Ishikawa (cell line): Measurements from ENCODE around the gene ADCY2.

Experiments used
- CEBPB ChIP-seq: IDR thresholded peaks from 2 replicates; pipeline ENCODE4 v1.6.1; 2012
- CREB1 ChIP-seq: IDR thresholded peaks from 2 replicates; pipeline ENCODE4 v1.6.1; 2012; ENCODE audit warnings: low read depth
- EGR1 ChIP-seq: IDR thresholded peaks from 2 replicates; pipeline ENCODE4 v1.6.1; 2012
- EP300 ChIP-seq: IDR thresholded peaks from 2 replicates; pipeline ENCODE4 v1.6.1; 2012; ENCODE audit warnings: borderline replicate concordance
- FOXM1 ChIP-seq: IDR thresholded peaks from 2 replicates; pipeline ENCODE4 v1.6.1; 2012; ENCODE audit warnings: low read depth, borderline replicate concordance
- MAX ChIP-seq: IDR thresholded peaks from 2 replicates; pipeline ENCODE4 v1.6.1; 2012
- NFIC ChIP-seq: IDR thresholded peaks from 2 replicates; pipeline ENCODE4 v1.6.1; 2012
- RAD21 ChIP-seq: IDR thresholded peaks from 2 replicates; pipeline ENCODE4 v1.6.1; 2012; ENCODE audit warnings: low read depth
- REST ChIP-seq: IDR thresholded peaks from 2 replicates; pipeline ENCODE4 v1.6.1; 2012; ENCODE audit warnings: low read depth, mild to moderate bottlenecking
- TAF1 ChIP-seq: IDR thresholded peaks from 2 replicates; pipeline ENCODE4 v1.6.1; 2012; ENCODE audit warnings: low read depth, mild to moderate bottlenecking
- TCF12 ChIP-seq: IDR thresholded peaks from 2 replicates; pipeline ENCODE4 v1.6.1; 2012; ENCODE audit warnings: low read depth
- TEAD4 ChIP-seq: IDR thresholded peaks from 2 replicates; pipeline ENCODE4 v1.6.1; 2012
- USF1 ChIP-seq: IDR thresholded peaks from 2 replicates; pipeline ENCODE4 v1.6.1; 2012
- YY1 ChIP-seq: IDR thresholded peaks from 2 replicates; pipeline ENCODE4 v1.6.1; 2012; ENCODE audit warnings: low read depth
- ZBTB7A ChIP-seq: IDR thresholded peaks from 2 replicates; pipeline ENCODE4 v1.6.1; 2012; ENCODE audit warnings: low read depth

The ADCY2 gene

GRCh38 chr5:7678030-7678429, 282.1 kb downstream of the ADCY2 start:
- no peak for TF ChIP-seq CREB1
- TF ChIP-seq MAX = no peak
- no peak for TF ChIP-seq CEBPB
- no peak for TF ChIP-seq EGR1
- TF ChIP-seq NFIC = no peak
- TF ChIP-seq REST = no peak
- no peak for TF ChIP-seq EP300
- TF ChIP-seq YY1 = no peak
- no peak for TF ChIP-seq TEAD4
- TF ChIP-seq FOXM1 = no peak
- no peak for TF ChIP-seq TAF1
- TF ChIP-seq TCF12 = no peak

- TF ChIP-seq RAD21 = no peak
- TF ChIP-seq MAX = no peak
- no peak for TF ChIP-seq TCF12
- TF ChIP-seq EP300 = no peak
- TF ChIP-seq EGR1 = no peak
- TF ChIP-seq TEAD4 = no peak
- no peak for TF ChIP-seq FOXM1
These were observed 283.7 kb downstream of the ADCY2 start for GRCh38 chr5:7679663-7680062.

- TF ChIP-seq NFIC = no peak
- no peak for TF ChIP-seq FOXM1
These were observed 284.3 kb downstream of the ADCY2 start for GRCh38 chr5:7680260-7680659.

- TF ChIP-seq TCF12 = no peak
- no peak for TF ChIP-seq FOXM1
- no peak for TF ChIP-seq TEAD4
- no peak for TF ChIP-seq YY1
- TF ChIP-seq USF1 = no peak
- TF ChIP-seq RAD21 = no peak
- TF ChIP-seq REST = no peak
- no peak for TF ChIP-seq CEBPB
- no peak for TF ChIP-seq ZBTB7A
- TF ChIP-seq TAF1 = no peak
- TF ChIP-seq NFIC = no peak
- TF ChIP-seq MAX = no peak
- no peak for TF ChIP-seq EP300
- no peak for TF ChIP-seq CREB1
- no peak for TF ChIP-seq EGR1
These were observed 286.4 kb downstream of the ADCY2 start for GRCh38 chr5:7682379-7682778.

GRCh38 chr5:7683753-7684152, 287.8 kb downstream of the ADCY2 start:
- no peak for TF ChIP-seq NFIC
- TF ChIP-seq EGR1 = no peak
- no peak for TF ChIP-seq EP300
- no peak for TF ChIP-seq ZBTB7A
- TF ChIP-seq YY1 = no peak
- TF ChIP-seq FOXM1 = no peak
- TF ChIP-seq RAD21 = no peak
- TF ChIP-seq USF1 = no peak
- no peak for TF ChIP-seq TEAD4
- no peak for TF ChIP-seq CREB1

- no peak for TF ChIP-seq TCF12
- TF ChIP-seq RAD21 = no peak
- TF ChIP-seq EGR1 = no peak
These were observed 288.9 kb downstream of the ADCY2 start for GRCh38 chr5:7684826-7685225.

GRCh38 chr5:7686794-7687193, 290.9 kb downstream of the ADCY2 start:
- TF ChIP-seq EP300 (no peak), USF1 (no peak), EGR1 (no peak), MAX (no peak), TAF1 (no peak), CREB1 (no peak), TEAD4 (no peak), REST (no peak), NFIC (no peak)
